Cardiac muscle cell (in vitro differentiated cells and primary cell): Measurements from ENCODE around the gene TMEM184A. TPM values are rescaled to one million over a fixed set of nuclear protein-coding genes. Genes with fewer than 3 reads are reported as not detected.

ENCODE experiments used
- DNase-seq, 2 donors: peaks; one replicate each; pipeline versions ENCODE4 v3.0.0 to v3.0.0-alpha.2; 2010 to 2017; ENCODE audit warnings: low read depth in 1 of 2, low spot score in 1 of 2
- H3K27ac ChIP-seq: fragments of 200-600 bp; sonication (generic); 2 replicates; pipeline ENCODE4 v1.5.1; 2016
- H3K27me3 ChIP-seq: fragments of 200-600 bp; sonication (generic); 2 replicates; pipeline ENCODE4 v1.6.0; 2016; ENCODE audit warnings: control low read depth
- H3K36me3 ChIP-seq: fragments of 200-600 bp; sonication (generic); 2 replicates; pipeline ENCODE4 v1.5.1; 2016; ENCODE audit warnings: control low read depth
- H3K4me1 ChIP-seq: fragments of 200-600 bp; sonication (generic); 2 replicates; pipeline ENCODE4 v1.8.1; 2017; ENCODE audit warnings: low read depth, mild to moderate bottlenecking, mixed run types
- H3K4me3 ChIP-seq: fragments of 200-600 bp; sonication (generic); 2 replicates; pipeline ENCODE4 v1.5.1; 2016; ENCODE audit warnings: mild to moderate bottlenecking
- H3K9me3 ChIP-seq: fragments of 200-600 bp; sonication (generic); 2 replicates; pipeline ENCODE4 v1.5.1; 2017; ENCODE audit warnings: low read depth, mild to moderate bottlenecking, control low read depth
- polyA plus RNA-seq: library from polyadenylated mRNA; unstranded; fragments of >200 nt; fragmentation: Nextera tagmentation; extraction: Ambion mirVana; gene quantifications from 2 replicates; pipeline ENCODE4 v1.2.1, GENCODE V29; 2016
- total RNA-seq: library from RNA; depleted of rRNA; stranded (reverse); fragments of >200 nt; gene quantifications from 2 replicates; pipeline ENCODE4 v1.2.3, GENCODE V29; 2016
- TF ChIP-seq, protein P1 (sequence below): IDR thresholded peaks from 2 replicates; pipeline ENCODE4 v1.5.1; 2012; ENCODE audit warnings: low read depth, mild to moderate bottlenecking, low read length

TMEM184A gene
- total and polyA plus RNA-seq, 2 experiments from 2014 or later = 2.1 to 3.0 TPM

DNA sequence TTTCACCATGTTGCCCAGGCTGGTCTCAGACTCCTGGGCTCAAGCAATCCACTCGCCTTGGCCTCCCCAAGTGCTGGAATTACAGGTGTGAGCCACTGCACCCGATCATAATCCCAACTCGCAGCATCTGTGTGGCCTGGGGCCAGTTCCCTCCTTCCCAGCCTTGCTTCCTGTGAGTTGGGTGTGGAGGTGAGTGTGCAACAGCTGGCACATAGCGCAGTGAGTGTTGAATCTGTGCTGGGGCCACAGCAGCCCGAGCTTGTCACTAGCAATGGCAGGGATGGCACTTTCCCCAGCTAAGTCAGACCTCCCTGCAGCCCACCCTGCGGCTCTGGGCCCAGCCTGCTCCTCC lies 12.2 kb downstream of the TMEM184A start:
- no peaks in the 10 kb centered on the region for H3K9me3 ChIP-seq
- DNase-seq = no peak
- H3K36me3 ChIP-seq = no peaks in the 10 kb centered on the region
- TF ChIP-seq, protein P1, sequence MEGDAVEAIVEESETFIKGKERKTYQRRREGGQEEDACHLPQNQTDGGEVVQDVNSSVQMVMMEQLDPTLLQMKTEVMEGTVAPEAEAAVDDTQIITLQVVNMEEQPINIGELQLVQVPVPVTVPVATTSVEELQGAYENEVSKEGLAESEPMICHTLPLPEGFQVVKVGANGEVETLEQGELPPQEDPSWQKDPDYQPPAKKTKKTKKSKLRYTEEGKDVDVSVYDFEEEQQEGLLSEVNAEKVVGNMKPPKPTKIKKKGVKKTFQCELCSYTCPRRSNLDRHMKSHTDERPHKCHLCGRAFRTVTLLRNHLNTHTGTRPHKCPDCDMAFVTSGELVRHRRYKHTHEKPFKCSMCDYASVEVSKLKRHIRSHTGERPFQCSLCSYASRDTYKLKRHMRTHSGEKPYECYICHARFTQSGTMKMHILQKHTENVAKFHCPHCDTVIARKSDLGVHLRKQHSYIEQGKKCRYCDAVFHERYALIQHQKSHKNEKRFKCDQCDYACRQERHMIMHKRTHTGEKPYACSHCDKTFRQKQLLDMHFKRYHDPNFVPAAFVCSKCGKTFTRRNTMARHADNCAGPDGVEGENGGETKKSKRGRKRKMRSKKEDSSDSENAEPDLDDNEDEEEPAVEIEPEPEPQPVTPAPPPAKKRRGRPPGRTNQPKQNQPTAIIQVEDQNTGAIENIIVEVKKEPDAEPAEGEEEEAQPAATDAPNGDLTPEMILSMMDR = no peak
- H3K27ac ChIP-seq = no peak overlapping the region
- no peaks in the 10 kb centered on the region for H3K27me3 ChIP-seq
- H3K4me3 ChIP-seq = no peak overlapping the region
- H3K4me1 ChIP-seq = peaks cover 8% of the 10 kb centered on the region

DNA sequence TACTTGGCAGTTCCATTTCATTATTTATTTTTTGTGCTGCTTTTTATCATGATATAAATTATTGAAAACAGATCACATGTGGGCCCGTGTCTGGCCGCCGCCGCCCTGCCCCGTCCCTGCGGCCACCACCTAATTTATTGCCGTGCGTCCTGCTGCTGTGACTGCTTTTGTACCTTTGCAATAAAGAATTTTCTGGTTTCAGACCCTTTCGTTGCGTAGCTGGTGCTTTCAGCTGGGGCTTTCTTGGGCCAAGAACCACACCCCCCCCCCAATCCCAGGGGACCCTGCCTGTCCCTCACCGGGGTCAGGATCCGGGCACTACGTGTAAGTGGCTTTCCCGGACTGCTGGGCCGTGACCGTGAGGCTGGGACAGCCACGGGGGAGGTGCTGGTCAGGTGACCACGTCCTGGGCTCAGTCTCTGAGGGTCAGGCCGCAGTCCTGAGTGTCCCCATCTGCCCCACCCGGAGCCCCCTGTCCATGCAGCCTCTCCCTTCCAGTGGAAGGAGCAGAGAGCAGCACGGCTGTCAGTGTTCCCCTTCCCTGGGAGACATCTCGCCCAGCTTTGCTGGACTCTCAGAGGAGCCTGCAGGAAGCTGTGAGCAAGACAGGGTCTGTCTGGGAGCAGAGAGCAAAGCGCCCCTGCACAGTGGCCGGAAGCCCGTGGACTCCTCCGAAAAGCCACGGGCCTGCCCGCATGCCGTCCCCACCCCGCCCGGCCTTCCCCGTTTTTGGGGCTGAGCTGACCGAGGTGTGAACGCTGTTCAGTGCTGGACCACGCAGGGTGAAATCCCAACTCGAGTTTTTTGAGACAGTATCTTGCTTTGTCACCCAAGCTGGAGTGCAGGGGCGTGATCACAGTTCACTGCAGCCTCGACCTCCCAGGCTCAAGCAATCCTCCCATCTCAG lies 12.9 kb downstream of the TMEM184A start:
- TF ChIP-seq, protein P1 = no peak
- no peaks in the 10 kb centered on the region for H3K27me3 ChIP-seq
- no peak overlapping the region for H3K27ac ChIP-seq
- peaks cover 8% of the 10 kb centered on the region for H3K4me1 ChIP-seq
- H3K4me3 ChIP-seq = no peak overlapping the region
- no peaks in the 10 kb centered on the region for H3K9me3 ChIP-seq
- DNase-seq = no peak
- H3K36me3 ChIP-seq = no peaks in the 10 kb centered on the region

DNA sequence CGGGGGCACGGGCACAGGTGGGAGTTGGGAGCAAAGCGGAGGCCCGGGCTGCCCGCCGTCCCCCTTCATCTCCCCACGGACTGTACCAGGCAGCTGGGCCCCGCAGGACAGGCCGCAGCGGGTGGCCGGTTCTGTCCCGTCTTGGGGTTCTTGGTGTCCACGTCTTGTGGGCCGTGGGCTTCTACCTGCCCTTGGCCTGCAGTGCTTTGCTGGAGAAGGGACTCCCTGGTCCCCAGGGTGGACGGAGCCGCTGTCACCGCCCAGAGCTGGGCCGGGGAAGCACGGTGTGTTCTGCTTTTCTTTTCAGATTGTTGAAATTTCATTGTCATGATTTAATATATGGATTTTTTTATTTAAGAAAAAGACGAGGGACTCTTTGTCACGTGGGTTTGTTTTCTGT lies 13.7 kb downstream of the TMEM184A start:
- Histone ChIP-seq H3K9me3 (no peaks in the 10 kb centered on the region), H3K27me3 (no peaks in the 10 kb centered on the region), H3K4me3 (no peak overlapping the region), H3K4me1 (peaks cover 13% of the 10 kb centered on the region), H3K27ac (no peak overlapping the region), H3K36me3 (no peaks in the 10 kb centered on the region)
- TF ChIP-seq, protein P1 = no peak
- DNase-seq = no peak

DNA sequence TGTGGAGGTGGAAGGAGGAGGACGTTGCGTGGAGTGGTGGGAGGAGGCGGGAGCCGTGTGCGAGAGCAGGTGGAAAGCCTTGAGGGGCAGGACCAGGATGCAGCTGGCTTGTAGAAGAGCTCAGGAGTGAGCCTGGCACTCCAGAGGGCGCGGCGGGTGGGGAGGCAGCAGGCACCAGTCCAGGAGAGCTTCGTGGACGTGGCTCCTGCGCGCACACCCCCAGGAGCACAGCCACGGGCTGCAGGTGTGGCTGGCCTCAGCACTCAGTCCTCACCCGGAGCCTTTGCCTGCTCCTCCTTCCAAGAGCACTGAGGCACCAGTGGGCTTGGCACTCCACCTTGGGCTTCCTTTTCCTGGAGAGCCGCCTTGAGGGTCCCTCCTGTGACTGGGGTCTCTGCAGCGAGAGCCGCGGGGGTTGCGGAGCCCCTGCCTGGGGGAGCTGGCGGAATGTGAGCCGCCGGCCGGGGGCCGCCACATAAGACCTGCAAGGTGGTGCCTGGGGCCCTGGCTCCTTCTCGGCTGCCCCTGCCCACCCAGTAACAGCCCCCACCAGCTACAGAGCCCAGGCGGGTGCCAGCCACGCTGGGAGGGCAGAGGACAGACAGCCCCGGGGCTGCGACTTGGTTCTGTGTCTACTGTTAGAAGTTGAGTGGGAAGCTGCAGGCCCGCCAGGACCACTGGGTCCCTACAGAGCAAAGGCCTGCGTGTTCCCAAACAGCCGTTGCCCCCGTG lies 14.4 kb downstream of the TMEM184A start:
- H3K4me1 ChIP-seq = peaks cover 18% of the 10 kb centered on the region
- H3K4me3 ChIP-seq = no peak overlapping the region
- H3K27me3 ChIP-seq = no peaks in the 10 kb centered on the region
- TF ChIP-seq, protein P1 = no peak
- H3K36me3 ChIP-seq = no peaks in the 10 kb centered on the region
- no peak overlapping the region for H3K27ac ChIP-seq
- DNase-seq = no peak
- no peaks in the 10 kb centered on the region for H3K9me3 ChIP-seq

DNA sequence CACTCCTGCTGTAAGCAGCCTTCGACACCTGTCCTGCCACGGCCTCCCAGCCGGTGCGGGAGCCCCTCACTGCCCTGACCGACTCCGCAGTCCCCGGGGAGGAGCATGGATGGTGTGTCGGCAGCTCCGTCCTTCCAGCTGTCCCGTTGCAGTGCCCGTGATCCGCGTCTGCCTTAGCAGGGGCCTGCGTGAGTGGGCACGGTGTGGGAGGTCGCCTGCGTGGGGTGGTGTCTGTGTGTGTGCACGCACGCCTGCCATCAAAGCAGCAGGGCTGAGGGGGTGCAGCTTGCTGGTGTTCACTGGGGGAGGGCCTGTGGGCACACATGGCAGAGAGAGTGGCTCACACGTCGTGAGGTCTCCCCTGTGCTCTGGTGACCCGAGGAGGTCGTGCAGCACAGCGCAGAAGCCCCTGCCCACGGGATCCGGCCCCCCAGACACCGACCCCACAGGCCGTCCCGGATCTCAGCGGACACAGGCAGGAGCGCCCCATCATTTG lies 15.2 kb downstream of the TMEM184A start:
- Histone ChIP-seq H3K4me1 (peaks cover 21% of the 10 kb centered on the region), H3K27me3 (no peaks in the 10 kb centered on the region), H3K4me3 (no peak overlapping the region), H3K27ac (no peak overlapping the region), H3K9me3 (no peaks in the 10 kb centered on the region), H3K36me3 (no peaks in the 10 kb centered on the region)
- no peak for DNase-seq
- TF ChIP-seq, protein P1 = no peak
